Anterior cingulate cortex (tissue), 58 donors: ENCODE results near the gene ANO8.
"Not testable (repeated sequence)": the region's sequence is repeated elsewhere in the genome, so short reads cannot be mapped to it uniquely, and the experiment has no call there.

Source experiments
- DNase-seq, 58 donors: peaks; one replicate each; lab custom pipeline; 2025; lab: John Stamatoyannopoulos, UW

The ANO8 gene

GRCh38 chr19:17312189-17313113, 22.2 kb downstream of the ANO8 start:
- no peak for DNase-seq

DNA sequence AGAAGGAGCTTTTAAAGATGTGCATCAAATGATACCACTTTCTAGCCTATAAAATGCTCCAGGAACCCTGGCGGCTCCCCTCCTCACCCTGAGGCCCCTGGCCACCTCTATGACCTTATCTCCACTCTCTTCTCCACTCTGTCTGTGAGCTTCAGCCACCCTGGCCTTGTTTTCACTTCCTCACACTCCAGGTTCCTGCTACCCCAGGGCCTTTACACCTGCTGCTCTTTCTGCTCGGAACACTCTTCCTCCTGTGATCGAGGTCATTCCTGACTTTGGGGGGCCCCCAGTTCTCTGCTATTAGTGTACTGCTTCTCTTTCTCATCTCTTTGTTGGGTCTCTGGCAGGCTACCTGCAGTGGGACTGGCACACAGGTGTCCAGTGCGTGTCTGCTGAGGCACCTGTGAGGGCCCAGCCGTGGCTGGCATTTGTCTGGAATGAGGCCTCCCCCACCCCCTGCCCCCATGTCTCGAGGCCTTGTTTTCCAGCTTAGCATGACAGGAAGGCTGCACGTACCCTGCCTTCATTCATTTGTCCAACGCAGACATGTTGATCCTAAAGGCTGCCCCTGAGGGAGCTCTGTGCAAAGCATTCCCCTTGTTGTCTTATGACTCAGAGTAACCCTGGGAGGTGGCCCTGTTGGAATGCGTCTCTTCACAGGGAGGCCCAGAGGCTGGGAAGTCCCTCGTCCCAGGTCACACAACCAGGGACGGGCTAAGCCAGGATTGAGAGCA, 23.0 kb downstream of the ANO8 start:
- DNase-seq = no peak

GRCh38 chr19:17309965-17310461, 24.6 kb downstream of the ANO8 start:
- peak in 5 of 58 donors; percentile 42 to 64 (median 48) for DNase-seq

GRCh38 chr19:17309198-17309964, 25.3 kb downstream of the ANO8 start, which contains the start of gene DDA1:
Gene DDA1 (plus strand): TSS chr19:17309563. CDS start chr19:17309655, 92 bp downstream.
- peak; percentile 80 to 100 (median 99) for DNase-seq

- no peak for DNase-seq
Observed at GRCh38 chr19:17307876-17308377, 26.7 kb downstream of the ANO8 start.

GRCh38 chr19:17306285-17306714, 28.4 kb downstream of the ANO8 start:
- peak in 5 of 58 donors; percentile 30 to 67 (median 40) for DNase-seq

GRCh38 chr19:17305517-17306284, 29.0 kb downstream of the ANO8 start, which contains the start of gene MRPL34:
Gene MRPL34 (plus strand): TSS chr19:17305872. CDS start chr19:17305893, 21 bp downstream.
- DNase-seq = peak; percentile 67 to 100 (median 94)

GRCh38 chr19:17305216-17305516, 29.5 kb downstream of the ANO8 start:
- DNase-seq = peak in 1 of 58 donors; percentile 100

GRCh38 chr19:17304386-17305215, 30.1 kb downstream of the ANO8 start:
- DNase-seq = peak in 4 of 58 donors; percentile 13 to 28 (median 24)

DNA sequence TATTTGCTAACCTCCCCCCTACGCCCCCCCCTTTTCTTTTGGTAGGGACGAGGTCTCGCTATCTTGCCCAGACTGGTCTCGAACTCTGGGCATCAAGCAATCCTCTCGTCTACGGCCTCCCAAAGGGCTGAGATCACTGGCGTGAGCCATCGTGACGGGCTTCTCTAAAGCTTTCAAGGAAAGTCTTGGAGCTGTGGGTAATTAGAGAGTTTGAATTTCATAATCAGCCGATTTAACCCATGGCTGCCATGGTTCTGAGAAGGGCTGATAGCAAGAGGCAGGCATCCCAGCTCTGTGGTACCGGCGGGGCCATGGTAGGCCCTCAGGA, 30.8 kb downstream of the ANO8 start:
- DNase-seq = no peak

GRCh38 chr19:17303167-17303939, 31.3 kb downstream of the ANO8 start, which contains the start of gene ABHD8:
Gene ABHD8 (minus strand): TSS chr19:17303425. CDS start chr19:17301616, 1,809 bp downstream.
- peak; percentile 50 to 97 (median 90) for DNase-seq

DNA sequence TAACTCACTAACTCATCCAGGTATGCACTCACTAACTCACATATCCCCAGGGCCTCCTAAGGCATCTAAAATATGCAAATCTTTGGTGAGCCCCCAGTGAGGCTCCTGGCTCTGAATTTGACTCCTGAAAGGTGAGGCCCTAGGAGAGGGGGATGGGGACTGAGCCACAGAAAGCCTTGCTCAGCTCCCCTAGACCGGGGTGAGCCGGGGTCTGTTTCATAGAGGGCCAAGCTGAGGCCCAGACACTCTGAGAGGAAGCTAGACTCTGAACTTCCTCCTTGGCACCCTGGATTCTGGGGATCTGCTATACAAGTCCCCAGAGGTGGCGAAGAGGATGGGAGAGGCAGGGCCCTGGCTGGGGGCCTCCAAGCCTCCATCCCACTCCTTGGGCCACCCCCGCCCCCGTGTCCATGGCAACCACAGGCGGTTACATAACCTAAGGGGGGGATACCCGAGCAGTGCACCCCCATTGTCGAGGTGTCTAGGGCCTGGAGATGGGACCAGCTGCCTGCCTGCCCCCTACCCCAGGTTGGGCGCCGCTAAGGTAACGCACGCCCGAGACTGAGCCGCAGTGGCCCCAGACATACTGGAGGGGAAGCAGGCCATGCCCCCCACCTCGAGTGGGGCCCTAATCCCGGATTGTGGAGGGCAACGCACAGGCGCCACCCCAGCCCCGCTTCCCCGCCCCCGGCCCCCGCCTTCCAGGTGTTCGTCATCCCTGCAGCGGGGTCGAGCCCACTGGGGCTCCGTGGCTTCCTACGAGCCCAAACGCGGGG, 32.1 kb downstream of the ANO8 start:
- peak in 30 of 58 donors; percentile 6 to 69 (median 30) for DNase-seq

- no peak for DNase-seq
Observed at GRCh38 chr19:17300992-17301619, 33.5 kb downstream of the ANO8 start.

DNA sequence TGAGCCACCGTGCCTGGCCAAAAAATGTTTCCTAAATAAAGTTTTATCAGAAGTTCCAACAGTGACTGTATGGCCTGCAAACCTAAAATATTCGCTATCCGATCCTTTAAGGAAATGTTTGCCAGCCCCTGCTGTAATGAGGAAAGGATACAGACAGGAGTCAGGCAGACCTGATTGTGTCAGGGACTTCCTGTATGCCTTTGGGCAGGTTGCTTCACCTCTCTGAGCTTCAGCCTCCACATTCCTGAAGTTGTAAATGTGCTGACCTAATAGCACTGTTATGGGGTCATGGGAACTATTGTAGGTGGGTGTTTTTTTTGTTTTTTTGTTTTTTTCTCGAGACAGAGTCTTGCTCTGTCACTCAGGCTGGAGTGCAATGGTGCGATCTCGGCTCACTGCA, 37.7 kb downstream of the ANO8 start:
- DNase-seq = no peak

DNA sequence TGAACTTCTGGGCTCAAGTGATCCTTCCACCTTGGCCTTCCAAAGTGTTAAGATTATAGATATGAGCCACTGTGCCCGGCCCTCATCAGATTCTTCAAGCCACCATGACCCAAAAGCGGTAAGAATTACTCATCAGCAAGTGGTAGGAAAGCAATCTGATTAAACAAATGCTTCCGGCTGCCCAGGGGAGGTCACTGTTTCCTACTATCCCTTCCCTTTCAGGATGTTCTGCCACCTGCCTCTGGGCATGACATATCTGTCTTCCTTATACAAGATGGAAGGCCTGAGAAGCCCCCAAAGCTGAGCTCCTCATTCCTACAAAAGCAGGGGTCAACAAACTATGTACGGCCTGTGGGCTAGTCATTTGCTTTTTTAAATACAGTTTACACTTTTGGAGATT, 38.4 kb downstream of the ANO8 start:
- DNase-seq = no peak

GRCh38 chr19:17295551-17295950, 39.1 kb downstream of the ANO8 start:
- not testable (repeated sequence) for DNase-seq
